ENCODE data around the gene TOP2A. TPM values are rescaled to one million over a fixed set of nuclear protein-coding genes. Genes with fewer than 3 reads are reported as not detected.

TOP2A gene
- total RNA-seq, 1 experiment from 2014 or later, result 199 TPM

GRCh38 chr17:40356990-40357881 is 60.5 kb downstream of the TOP2A start:
- no peak overlapping the region for H3K4me3 ChIP-seq (ENCODE audit: low read length)
- no peak overlapping the region for H3K27ac ChIP-seq (ENCODE audit: low read length)
- H3K36me3 ChIP-seq (ENCODE audit: insufficient read depth, low read length), result peaks cover 5% of the 10 kb centered on the region; the same call in 1 of the 2 replicates
- H3K27me3 ChIP-seq (ENCODE audit: low read length), result no peaks in the 10 kb centered on the region
- H3K9me2 ChIP-seq (replicated peaks; ENCODE audit: insufficient read depth, low read length), result no peaks in the 10 kb centered on the region
- no peaks in the 10 kb centered on the region for H3K9me3 ChIP-seq (ENCODE audit: low read length)
- no peak overlapping the region for H2AFZ ChIP-seq (ENCODE audit: low read length)
- H3K79me2 ChIP-seq (ENCODE audit: low read length), result no peaks in the 10 kb centered on the region
- no peak overlapping the region for H3K9ac ChIP-seq (ENCODE audit: low read length)
- DNase-seq, result no peak
- 0 out of 2 replicates have a peak, but pooled peaks cover 4% of the 10 kb centered on the region for H4K20me1 ChIP-seq (ENCODE audit: insufficient read depth, low read depth, low read length)
- peaks cover 20% of the 10 kb centered on the region for H3K4me1 ChIP-seq (ENCODE audit: low read length)
- H3K4me2 ChIP-seq (ENCODE audit: low read depth, low read length, poor library complexity, severe bottlenecking), result no peak overlapping the region

DNA sequence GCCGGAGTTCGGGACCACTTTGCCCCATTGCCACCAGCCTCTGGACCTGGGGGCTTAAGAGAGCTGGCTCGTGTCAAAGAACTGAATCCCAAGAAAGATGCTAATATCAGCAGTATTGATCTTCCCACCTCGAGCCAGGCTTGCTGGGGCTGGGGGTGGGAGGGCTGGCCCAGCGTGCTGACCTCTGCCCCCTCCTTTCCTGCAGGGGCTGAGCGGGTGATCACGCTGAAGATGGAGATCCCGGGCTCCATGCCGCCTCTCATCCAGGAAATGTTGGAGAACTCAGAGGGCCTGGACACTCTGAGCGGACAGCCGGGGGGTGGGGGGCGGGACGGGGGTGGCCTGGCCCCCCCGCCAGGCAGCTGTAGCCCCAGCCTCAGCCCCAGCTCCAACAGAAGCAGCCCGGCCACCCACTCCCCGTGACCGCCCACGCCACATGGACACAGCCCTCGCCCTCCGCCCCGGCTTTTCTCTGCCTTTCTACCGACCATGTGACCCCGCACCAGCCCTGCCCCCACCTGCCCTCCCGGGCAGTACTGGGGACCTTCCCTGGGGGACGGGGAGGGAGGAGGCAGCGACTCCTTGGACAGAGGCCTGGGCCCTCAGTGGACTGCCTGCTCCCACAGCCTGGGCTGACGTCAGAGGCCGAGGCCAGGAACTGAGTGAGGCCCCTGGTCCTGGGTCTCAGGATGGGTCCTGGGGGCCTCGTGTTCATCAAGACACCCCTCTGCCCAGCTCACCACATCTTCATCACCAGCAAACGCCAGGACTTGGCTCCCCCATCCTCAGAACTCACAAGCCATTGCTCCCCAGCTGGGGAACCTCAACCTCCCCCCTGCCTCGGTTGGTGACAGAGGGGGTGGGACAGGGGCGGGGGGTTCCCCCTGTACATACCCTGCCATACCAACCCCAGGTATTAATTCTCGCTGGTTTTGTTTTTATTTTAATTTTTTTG is 61.6 kb downstream of the TOP2A start:
- Histone ChIP-seq H2AFZ (ENCODE audit: low read length) (no peak overlapping the region), H3K36me3 (ENCODE audit: insufficient read depth, low read length) (peaks cover 5% of the 10 kb centered on the region; the same call in 1 of the 2 replicates), H3K4me1 (ENCODE audit: low read length) (peaks cover 17% of the 10 kb centered on the region), H3K4me3 (ENCODE audit: low read length) (no peak overlapping the region), H3K9ac (ENCODE audit: low read length) (no peak overlapping the region), H3K4me2 (ENCODE audit: low read depth, low read length, poor library complexity, severe bottlenecking) (no peak overlapping the region), H3K27me3 (ENCODE audit: low read length) (no peaks in the 10 kb centered on the region), H3K79me2 (ENCODE audit: low read length) (no peaks in the 10 kb centered on the region), H3K27ac (ENCODE audit: low read length) (no peak overlapping the region), H3K9me2 (replicated peaks; ENCODE audit: insufficient read depth, low read length) (no peaks in the 10 kb centered on the region), H4K20me1 (ENCODE audit: insufficient read depth, low read depth, low read length) (no peaks in the 10 kb centered on the region), H3K9me3 (ENCODE audit: low read length) (no peaks in the 10 kb centered on the region)
- DNase-seq, result no peak

GRCh38 chr17:40355123-40355803 is 62.4 kb downstream of the TOP2A start:
- no peaks in the 10 kb centered on the region for H3K27me3 ChIP-seq (ENCODE audit: low read length)
- H3K4me2 ChIP-seq (ENCODE audit: low read depth, low read length, poor library complexity, severe bottlenecking), result no peak overlapping the region
- H3K36me3 ChIP-seq (ENCODE audit: insufficient read depth, low read length), result peaks cover 5% of the 10 kb centered on the region; the same call in 1 of the 2 replicates
- no peaks in the 10 kb centered on the region for H3K79me2 ChIP-seq (ENCODE audit: low read length)
- H3K4me3 ChIP-seq (ENCODE audit: low read length), result no peak overlapping the region
- H3K9me2 ChIP-seq (replicated peaks; ENCODE audit: insufficient read depth, low read length), result no peaks in the 10 kb centered on the region
- no peak overlapping the region for H3K9ac ChIP-seq (ENCODE audit: low read length)
- H3K4me1 ChIP-seq (ENCODE audit: low read length), result peaks cover 17% of the 10 kb centered on the region
- DNase-seq, result peak; percentile 86
- H3K9me3 ChIP-seq (ENCODE audit: low read length), result no peaks in the 10 kb centered on the region
- no peak overlapping the region for H2AFZ ChIP-seq (ENCODE audit: low read length)
- H3K27ac ChIP-seq (ENCODE audit: low read length), result no peak overlapping the region
- no peaks in the 10 kb centered on the region for H4K20me1 ChIP-seq (ENCODE audit: insufficient read depth, low read depth, low read length)

GRCh38 chr17:40354221-40355122 is 63.2 kb downstream of the TOP2A start:
- H3K4me1 ChIP-seq (ENCODE audit: low read length), result peaks cover 17% of the 10 kb centered on the region
- peaks cover 5% of the 10 kb centered on the region; the same call in 1 of the 2 replicates for H3K36me3 ChIP-seq (ENCODE audit: insufficient read depth, low read length)
- no peaks in the 10 kb centered on the region for H3K79me2 ChIP-seq (ENCODE audit: low read length)
- H3K27me3 ChIP-seq (ENCODE audit: low read length), result no peaks in the 10 kb centered on the region
- H2AFZ ChIP-seq (ENCODE audit: low read length), result no peak overlapping the region
- no peaks in the 10 kb centered on the region for H3K9me2 ChIP-seq (replicated peaks; ENCODE audit: insufficient read depth, low read length)
- no peaks in the 10 kb centered on the region for H4K20me1 ChIP-seq (ENCODE audit: insufficient read depth, low read depth, low read length)
- no peak overlapping the region for H3K9ac ChIP-seq (ENCODE audit: low read length)
- H3K4me3 ChIP-seq (ENCODE audit: low read length), result no peak overlapping the region
- no peak for DNase-seq
- no peaks in the 10 kb centered on the region for H3K9me3 ChIP-seq (ENCODE audit: low read length)
- H3K4me2 ChIP-seq (ENCODE audit: low read depth, low read length, poor library complexity, severe bottlenecking), result no peak overlapping the region
- H3K27ac ChIP-seq (ENCODE audit: low read length), result no peak overlapping the region

DNA sequence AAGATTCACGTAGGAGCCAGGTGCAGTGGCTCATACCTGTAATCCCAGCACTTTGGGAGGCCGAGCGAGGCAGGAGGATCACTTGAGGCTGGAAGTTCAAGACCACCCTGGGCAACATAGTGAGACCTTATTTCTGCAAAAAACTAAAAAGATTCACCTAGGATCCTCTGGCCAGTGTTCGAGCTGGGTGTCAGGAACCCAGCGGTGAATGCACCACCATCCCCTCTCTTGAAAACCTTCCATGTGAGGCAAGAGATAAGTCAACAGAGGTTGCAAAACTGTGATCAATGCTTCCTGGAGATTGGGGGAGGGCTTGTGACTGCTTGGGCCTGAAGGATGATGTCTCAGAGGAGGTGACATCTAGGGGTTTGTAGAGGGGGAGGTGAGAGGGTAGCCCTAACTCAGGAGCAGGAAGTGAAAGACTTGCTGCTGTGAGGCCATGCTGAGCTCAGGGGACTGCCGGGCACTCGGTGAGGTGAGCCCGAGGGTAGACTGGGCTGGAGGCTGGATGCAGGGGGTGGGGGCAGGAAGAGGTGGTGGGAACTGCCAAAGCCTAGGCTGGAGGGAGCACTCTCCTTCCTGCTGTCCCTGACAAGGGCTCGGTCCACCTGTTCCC is 64.8 kb downstream of the TOP2A start:
- H3K4me3 ChIP-seq (ENCODE audit: low read length), result no peak overlapping the region
- no peak overlapping the region for H3K4me2 ChIP-seq (ENCODE audit: low read depth, low read length, poor library complexity, severe bottlenecking)
- no peak overlapping the region for H2AFZ ChIP-seq (ENCODE audit: low read length)
- H3K36me3 ChIP-seq (ENCODE audit: insufficient read depth, low read length), result peaks cover 5% of the 10 kb centered on the region; the same call in 1 of the 2 replicates
- H3K9ac ChIP-seq (ENCODE audit: low read length), result no peak overlapping the region
- H3K27ac ChIP-seq (ENCODE audit: low read length), result peak overlapping the region; percentile 42
- H3K79me2 ChIP-seq (ENCODE audit: low read length), result no peaks in the 10 kb centered on the region
- peaks cover 13% of the 10 kb centered on the region for H3K4me1 ChIP-seq (ENCODE audit: low read length)
- H4K20me1 ChIP-seq (ENCODE audit: insufficient read depth, low read depth, low read length), result no peaks in the 10 kb centered on the region
- H3K9me3 ChIP-seq (ENCODE audit: low read length), result no peaks in the 10 kb centered on the region
- DNase-seq, result no peak
- H3K27me3 ChIP-seq (ENCODE audit: low read length), result no peaks in the 10 kb centered on the region
- no peaks in the 10 kb centered on the region for H3K9me2 ChIP-seq (replicated peaks; ENCODE audit: insufficient read depth, low read length)

- Histone ChIP-seq H3K79me2 (ENCODE audit: low read length) (no peaks in the 10 kb centered on the region), H3K27ac (ENCODE audit: low read length) (no peak overlapping the region), H3K9me2 (replicated peaks; ENCODE audit: insufficient read depth, low read length) (no peaks in the 10 kb centered on the region), H3K4me3 (ENCODE audit: low read length) (no peak overlapping the region), H3K4me1 (ENCODE audit: low read length) (peaks cover 15% of the 10 kb centered on the region), H4K20me1 (ENCODE audit: insufficient read depth, low read depth, low read length) (no peaks in the 10 kb centered on the region), H3K9me3 (ENCODE audit: low read length) (no peaks in the 10 kb centered on the region), H3K27me3 (ENCODE audit: low read length) (no peaks in the 10 kb centered on the region), H3K9ac (ENCODE audit: low read length) (no peak overlapping the region), H3K4me2 (ENCODE audit: low read depth, low read length, poor library complexity, severe bottlenecking) (no peak overlapping the region), H2AFZ (ENCODE audit: low read length) (no peak overlapping the region), H3K36me3 (ENCODE audit: insufficient read depth, low read length) (peaks cover 5% of the 10 kb centered on the region; the same call in 1 of the 2 replicates)
- DNase-seq, result no peak
These were observed 65.4 kb downstream of the TOP2A start for GRCh38 chr17:40352237-40352778.
